Measurements from ENCODE around the gene HRAS.
A peak's percentile ranks its signal among the peaks of the same experiment; 100 is the strongest.

Gene HRAS

GRCh38 chr11:567629-568292, 32.4 kb upstream of the HRAS start:
- DNase-seq (ENCODE audit: low read depth in 2 of 2) = no peak

DNA sequence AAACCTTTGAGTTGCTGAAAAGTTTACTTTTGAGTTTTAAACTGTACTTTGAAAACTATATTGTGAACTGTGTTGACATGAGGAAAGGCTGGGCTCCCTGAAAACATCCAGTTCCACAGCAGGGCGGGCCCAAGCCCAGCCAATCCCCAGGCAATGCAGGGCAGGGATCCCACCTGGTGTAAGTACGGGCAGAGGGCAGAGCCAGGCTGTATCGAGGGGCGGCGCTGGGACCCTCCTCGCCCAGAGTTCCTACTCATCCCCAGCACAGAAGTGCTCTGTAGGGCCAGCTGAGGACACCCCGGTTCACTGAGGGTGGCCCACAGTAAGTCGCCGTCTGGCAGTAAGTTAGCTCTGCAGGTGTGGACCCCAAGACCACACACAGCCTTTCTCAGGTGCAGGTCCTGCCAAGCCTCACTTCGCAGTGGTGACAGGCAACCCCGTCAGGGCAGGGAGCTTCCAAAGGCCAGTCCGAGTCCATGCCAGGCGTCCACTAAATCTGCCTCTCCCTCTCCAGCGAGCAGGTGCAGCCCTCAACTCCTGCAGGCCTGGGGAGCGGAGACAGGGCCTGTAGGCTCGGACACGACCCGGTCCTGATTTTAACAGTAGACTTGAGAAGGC, 31.7 kb upstream of the HRAS start:
- DNase-seq (ENCODE audit: low read depth in 2 of 2) = no peak

- DNase-seq (ENCODE audit: low read depth in 2 of 2) = no peak
Measured at GRCh38 chr11:565921-566509, 30.6 kb upstream of the HRAS start.

DNA sequence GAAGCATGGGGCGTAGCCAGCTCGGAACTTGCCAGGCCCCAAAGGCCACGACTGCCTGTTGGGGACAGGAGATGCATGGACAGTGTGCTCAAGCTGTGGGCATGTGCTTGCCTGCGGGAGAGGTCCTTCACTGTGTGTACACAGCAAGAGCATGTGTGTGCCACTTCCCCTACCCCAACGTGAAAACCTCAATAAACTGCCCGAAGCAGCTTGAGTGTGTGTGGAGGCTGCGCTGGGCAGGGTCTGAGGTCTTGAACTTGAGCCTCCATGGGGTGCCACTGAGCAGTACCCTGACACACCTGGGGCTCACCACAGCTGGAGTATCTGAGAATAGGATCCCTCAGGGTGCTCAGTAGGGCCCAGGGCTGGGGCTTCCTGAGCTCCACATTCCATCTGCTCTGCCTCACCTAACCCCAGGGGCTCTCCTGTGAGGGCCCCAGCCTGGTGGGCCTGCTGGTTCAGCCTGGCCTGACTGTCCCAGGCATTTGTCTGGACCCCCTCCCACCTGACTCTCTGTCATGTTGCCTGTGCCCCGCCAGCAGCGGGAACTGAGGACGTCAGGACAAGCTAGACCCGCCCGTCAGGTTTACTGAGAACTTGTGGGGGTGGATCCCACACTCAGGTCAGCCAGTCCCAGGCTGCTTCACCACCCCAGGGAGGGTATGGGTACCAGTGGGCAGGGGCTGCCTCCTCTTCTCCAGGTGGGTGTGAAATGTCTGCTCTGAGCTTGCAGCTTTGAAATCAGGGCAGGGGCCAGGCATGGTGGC, 28.6 kb upstream of the HRAS start:
- DNase-seq (ENCODE audit: low read depth in 2 of 2) = no peak

DNA sequence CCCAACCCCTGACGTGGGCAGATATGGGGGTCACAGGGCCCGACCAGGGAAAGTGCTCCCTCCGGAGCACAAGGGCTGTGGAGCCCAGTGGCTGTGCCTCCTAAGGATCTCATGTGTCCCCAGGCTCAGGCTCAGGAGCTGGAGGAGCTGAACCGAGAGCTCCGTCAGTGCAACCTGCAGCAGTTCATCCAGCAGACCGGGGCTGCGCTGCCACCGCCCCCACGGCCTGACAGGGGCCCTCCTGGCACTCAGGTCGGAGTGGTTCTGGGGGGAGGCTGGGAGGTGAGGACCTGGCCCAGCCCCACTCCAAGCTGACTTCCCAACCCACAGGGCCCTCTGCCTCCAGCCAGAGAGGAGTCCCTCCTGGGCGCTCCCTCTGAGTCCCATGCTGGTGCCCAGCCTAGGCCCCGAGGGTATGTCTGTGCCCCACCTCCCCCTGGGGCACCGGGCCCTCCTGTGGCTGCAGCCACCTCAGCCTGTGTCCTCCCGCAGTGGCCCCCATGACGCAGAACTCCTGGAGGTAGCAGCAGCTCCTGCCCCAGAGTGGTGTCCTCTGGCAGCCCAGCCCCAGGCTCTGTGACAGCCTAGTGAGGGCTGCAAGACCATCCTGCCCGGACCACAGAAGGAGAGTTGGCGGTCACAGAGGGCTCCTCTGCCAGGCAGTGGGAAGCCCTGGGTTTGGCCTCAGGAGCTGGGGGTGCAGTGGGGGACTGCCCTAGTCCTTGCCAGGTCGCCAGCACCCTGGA, 27.9 kb upstream of the HRAS start:
- no peak for DNase-seq (ENCODE audit: low read depth in 2 of 2)

GRCh38 chr11:562046-562645, 26.8 kb upstream of the HRAS start:
- DNase-seq (ENCODE audit: low read depth in 2 of 2) = no peak

DNA sequence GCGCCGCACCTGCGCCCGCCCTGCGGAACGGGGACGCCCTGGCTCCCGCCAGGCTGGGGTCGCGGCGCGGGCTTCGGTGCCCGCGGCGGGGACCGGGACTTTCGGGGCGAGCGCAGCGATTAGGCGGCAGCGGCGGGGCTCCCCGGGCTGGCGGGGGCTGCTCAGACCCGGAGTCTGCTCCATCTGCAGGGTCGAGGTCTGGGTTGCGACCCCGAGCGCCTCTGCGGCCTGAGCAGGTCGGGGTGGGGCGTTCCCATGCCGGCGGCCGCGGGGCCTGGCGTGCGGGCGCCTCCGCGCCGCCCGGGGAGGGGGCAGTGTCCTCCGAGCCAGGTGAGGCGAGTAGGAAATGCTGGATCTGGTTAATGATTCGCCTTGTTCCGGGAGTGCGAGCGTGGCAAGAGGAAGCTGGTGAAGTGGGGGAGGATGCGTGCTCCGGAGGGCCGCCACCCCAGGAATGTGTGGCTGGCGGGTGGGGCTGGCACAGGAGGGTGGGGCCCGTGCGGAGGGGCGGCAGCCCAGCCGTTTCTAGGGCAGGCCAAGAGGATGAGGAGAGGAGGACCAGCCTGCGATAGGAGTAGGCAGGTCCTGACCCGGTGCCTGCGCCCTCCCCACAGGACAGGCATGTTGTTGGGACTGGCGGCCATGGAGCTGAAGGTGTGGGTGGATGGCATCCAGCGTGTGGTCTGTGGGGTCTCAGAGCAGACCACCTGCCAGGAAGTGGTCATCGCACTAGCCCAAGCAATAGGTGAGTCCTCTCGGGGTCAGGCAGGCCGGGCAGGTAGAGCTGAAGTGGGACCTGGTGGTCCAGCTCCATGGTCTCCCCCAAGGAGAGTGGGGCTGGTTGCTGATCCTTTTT, 26.0 kb upstream of the HRAS start:
- no peak for DNase-seq (ENCODE audit: low read depth in 2 of 2)

DNA sequence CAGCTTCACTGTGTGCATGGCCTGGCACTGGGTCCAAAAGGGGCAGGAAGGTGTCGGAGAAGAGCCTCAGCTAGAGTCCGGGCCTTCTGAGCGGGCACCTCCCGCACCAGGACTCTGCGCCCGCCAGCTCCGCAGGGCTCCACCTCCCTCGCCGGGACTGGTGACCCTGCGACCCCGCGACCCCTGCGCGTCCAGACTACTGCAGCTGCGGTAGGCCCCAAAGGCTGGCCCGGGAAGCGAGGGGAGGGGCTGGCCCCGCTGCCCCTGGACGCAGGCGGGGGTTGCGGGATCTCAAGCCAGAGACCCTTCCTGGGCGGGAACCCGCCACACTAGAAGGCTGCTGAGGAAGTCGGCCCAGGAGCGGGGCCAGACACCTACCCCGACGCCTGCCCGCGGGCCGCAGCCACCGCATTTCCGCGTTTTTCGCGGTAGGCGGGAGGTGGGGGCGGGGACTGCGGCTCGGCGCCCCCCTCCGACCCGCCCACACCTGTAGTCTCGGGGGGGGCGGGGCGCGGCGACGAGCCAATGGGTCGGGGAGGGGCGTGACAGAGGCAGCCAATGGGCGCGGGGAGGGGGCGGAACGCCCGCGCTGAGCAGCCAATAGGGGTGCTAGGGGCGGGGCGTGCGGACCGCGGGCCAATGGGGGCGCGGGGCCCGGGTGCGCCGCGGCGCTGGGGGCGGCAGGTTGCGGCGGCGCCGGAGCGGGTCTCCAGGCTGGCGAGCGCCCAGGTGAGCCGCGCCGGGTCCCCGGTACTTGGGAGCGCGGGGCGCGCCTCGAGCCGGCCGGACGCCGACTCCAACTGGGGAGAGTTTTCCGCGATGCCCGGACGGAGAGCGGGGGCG, 25.1 kb upstream of the HRAS start, which contains the start of the genes LMNTD2 and RASSF7:
Gene LMNTD2 (minus strand): TSS at position 434 of the 843 bp plus-strand sequence. CDS start 22 bp downstream, at position 412.
Gene RASSF7 (plus strand): TSS at position 666 of the 843 bp plus-strand sequence. CDS start 799 bp downstream, outside the sequence.
- peak; percentile 97 for DNase-seq (ENCODE audit: low read depth in 2 of 2)

- no peak for DNase-seq (ENCODE audit: low read depth in 2 of 2)
Measured at GRCh38 chr11:559712-560304, 24.4 kb upstream of the HRAS start.

DNA sequence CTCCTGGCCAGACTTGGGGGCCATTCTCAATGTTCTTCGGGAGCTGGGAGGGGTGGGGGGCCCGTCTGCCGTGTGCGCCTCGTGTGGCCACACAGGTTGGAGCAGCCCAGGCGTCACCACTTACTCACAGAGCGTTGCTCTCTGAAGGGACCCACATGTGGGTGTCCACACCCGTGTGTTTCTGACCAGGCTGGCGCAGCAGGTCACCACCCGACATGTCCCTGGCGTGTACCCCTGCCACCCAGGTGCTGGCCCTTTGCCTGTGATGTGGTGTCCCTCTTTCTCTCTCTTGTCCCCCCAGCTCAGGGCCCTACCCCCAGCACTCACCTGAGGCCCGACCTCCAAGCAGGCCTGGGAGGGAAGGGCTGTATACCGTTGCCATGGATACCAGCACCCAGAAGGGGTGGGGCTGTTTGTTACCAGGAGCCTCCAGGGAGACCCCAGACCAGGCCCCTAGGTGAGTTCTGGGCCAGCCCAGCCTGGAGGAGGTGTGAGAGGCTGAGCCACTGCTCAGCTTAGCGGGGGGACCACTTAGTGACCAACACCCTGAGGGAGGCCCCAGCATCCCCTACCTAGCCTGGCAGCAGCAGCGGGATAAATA, 23.7 kb upstream of the HRAS start:
- no peak for DNase-seq (ENCODE audit: low read depth in 2 of 2)

DNA sequence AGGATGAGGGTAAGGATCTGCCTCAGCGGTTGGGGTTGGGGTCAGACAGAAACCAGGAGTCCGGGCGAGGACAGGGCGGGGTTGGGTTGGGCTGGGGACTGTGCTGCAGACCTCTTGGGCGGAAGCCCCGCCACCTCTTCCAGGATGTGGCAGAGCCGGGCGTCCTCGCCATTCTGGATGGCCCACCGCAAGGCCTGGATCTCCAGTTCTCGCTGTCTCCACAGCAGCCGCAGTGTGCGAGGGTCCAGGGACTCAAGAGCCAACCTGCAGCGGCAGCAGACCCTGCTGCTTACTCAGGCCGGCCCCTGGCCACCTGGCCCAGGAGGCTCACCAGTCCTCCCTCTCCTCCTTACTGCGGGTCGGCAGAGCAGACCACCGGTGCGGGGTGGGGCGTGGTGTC, 23.1 kb upstream of the HRAS start:
- no peak for DNase-seq (ENCODE audit: low read depth in 2 of 2)

DNA sequence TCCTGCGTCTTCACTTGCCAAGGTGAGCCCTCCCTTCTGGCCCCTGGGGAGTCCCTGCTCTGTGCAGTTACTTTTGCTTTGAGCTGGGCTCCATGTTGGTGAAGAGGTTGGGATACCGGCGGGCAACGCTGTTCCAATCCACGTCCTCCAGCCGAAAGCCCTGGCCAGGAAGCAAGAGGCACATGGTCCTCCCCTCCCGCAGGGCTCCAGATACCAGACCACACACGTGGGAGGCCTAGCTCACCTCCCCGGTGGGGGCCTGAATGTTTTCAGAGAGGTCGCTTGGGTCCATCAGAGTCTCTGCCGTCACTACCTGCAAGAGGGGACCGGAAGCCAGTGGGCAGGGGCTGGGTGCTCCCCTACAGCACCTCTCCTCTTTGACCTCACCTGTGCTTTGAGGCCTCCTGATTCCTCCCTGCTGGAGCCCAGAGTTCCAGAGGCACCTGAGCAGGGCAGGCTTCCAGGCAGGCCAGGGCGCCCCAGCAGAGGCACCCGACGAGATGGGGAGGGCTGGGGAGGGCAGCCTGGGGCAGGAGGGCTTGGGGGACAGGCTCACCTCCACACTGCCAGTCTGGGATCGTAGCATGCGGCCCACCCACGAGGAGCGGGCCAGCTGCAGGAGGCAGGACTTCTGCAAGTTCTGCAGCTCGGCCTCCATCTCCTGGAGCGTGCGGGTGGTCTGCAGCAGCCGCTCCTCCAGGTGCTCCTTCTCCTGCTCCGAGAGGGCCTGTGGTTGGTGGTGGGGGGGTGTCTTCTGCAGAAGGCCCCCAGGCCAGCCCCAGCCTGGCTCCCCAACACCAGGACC, 22.2 kb upstream of the HRAS start:
- no peak for DNase-seq (ENCODE audit: low read depth in 2 of 2)

DNA sequence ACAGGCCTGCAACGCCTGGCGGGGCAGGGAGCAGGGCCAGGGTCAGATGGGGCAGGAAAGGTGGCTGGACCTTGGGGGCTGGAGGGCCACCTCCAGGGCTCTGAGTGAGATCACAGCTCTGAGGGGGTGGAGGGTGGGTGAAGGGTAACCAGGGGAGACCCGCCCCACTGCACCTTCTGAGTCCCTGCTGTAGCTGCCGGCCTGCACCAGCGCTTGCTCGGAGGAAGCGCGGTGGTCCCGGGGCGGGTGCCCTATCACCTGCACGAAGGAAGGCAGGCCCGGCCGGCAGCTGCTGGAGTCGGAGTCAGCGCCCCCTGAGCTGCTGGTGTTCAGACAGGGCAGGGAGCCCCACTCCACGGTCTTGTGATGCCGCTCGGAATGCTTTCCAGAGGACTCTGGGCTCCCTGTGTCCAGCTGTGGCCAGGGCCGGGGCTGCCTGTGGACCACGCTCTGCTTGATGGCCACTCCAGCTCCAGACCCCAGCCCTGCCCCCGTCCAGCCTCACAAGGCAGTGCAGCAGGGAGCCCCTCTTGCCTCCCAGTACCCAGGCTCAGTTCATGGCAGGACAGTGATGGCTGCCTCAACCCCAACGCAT, 21.4 kb upstream of the HRAS start:
- DNase-seq (ENCODE audit: low read depth in 2 of 2) = no peak

DNA sequence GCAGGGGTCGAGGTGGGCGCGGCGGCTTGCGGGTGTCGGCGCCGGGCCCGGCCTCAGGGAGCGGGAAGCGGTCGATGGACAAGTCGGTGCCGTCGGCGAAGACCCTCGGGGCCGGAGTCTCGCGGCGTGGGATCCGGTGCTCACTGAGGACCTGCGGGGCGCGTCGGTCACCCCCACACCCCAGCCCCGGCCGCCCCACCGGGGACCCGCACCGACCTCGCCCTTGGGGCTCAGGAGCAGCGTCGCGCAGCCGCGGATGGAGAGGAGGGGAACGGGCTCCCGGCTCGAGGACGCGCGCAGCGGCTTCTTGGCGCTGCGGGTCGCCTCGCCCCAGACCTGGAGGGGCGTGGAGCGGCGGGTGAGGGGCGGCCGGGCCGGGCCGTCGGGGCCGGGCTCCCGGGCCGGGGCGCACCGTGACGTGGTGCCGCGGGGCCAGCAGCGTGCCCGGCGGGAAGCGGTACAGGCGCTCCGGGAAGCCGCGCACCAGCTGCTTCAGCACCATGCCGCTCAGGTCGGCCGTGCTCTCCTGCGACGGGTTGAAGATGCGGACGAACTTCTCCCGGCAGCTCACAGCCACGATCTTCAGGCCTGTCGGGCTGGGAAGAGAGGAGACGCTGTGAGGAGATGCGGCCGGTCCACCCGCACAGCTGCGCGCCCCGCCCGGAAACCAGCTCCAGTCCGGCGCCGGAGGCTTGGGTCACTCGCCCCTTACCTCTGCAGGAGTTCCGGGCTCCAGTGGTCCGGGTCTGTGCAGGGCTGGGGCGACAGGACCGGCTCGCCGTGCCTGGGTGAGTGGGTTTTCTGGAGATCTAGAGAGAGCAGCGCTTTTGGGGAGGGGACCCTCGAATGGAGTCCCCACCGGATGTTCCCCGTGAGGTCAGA, 20.6 kb upstream of the HRAS start:
- DNase-seq (ENCODE audit: low read depth in 2 of 2) = no peak

- DNase-seq (ENCODE audit: low read depth in 2 of 2) = no peak
Measured at GRCh38 chr11:555227-555779, 19.9 kb upstream of the HRAS start.

Data from stimulated activated CD4-positive, alpha-beta T cell treated with anti-CD3 and anti-CD28 coated beads, Interleukin-1b, Interleukin-23, amount 100 ng/mL, for 4 hours (primary cell).